Right lung (tissue), 5 donors: ENCODE data around the gene DND1. TPM values are rescaled to one million over a fixed set of nuclear protein-coding genes. Genes with fewer than 3 reads are reported as not detected.
"Not testable (repeated sequence)": the region's sequence is repeated elsewhere in the genome, so short reads cannot be mapped to it uniquely, and the experiment has no call there.

Experiments
- DNase-seq, 2 donors: peaks; one replicate each; pipeline ENCODE4 v3.0.0-alpha.2; 2013
- polyA plus RNA-seq, 5 donors: library from polyadenylated mRNA; unstranded; fragments of 120-200 nt; gene quantifications; one replicate each; pipeline versions ENCODE4 v1.2.1 to v1.2.3, GENCODE V29; 2013; ENCODE audit warnings: inconsistent platforms in 1 of 5, low replicate concordance in 1 of 5; ENCODE audit not compliant: insufficient read length in 5 of 5, insufficient read depth in 1 of 5

Gene DND1
- polyA plus RNA-seq, 5 donors: 0.55 to 0.70 (median 0.68) TPM; not detected in 2

DNA sequence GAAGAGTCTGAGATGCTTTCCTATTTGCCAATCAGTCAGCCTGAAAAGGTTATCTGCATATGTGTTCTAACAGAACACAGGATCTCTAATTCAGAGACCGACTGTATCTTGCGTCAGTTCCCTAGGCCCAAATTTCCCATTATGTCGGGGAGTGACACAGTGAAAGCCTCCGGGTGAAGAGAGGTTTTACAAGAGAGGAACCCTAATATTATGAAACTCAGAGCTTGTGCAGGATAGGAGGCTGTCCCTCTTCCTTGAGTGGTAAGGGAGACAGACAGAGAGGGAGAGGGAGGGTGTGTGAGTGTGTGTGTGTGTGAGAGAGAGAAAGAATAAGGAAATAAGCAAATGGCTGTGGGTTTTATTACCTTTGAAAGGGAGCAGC, 42.3 kb downstream of the DND1 start:
- no peak for DNase-seq

GRCh38 chr5:140630292-140631035, 42.9 kb downstream of the DND1 start:
- peak in 1 of 2 donors; percentile 61 for DNase-seq

DNA sequence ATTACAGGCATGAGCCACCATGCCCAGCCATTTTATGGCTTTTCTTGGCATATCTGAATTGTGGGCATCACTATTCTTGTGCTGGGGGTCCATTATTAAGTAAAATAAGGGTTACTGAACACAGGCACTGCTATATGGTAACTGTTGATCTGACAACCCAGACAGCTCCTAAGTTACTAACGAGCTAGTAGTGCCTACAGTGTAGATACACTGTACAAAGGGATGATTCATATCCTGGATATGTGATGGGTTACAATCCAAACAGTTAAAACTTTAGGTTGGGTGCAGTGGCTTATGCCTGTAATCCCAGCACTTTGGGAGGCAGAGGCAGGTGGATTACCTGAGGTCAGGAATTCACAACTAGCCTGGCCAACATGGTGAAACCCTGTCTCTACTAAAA, 44.7 kb downstream of the DND1 start:
- DNase-seq: no peak

DNA sequence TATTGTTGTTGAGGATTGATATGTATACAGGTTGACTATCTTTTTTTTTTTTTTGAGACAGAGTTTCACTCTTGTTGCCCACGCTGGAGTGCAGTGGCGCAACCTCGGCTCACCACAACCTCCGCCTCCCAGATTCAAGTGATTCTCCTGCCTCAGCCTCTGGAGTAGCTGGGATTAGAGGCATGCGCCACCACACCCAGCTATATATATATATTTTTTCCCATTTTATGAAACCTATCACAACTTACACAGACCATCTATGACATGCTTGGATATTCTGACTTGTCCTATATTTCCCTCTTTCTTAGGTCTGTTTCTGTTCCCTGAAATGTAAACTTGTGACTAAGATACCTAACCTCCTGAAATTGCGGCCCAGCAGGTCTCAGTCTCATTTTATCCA, 45.4 kb downstream of the DND1 start:
- DNase-seq: no peak

- not testable (repeated sequence) for DNase-seq
Observed at GRCh38 chr5:140624886-140625285, 48.5 kb downstream of the DND1 start.

- not testable (repeated sequence) for DNase-seq
Observed at GRCh38 chr5:140623061-140623460, 50.3 kb downstream of the DND1 start.

GRCh38 chr5:140622301-140622700, 51.1 kb downstream of the DND1 start:
- peak; percentile 71 to 75 for DNase-seq

Other genes with a start within 250 kb of the DND1 start
- 10 to 100 TPM in 4 of 5 donors, 1 to 10 TPM in 1; 7.8 to 13.7 (median 10.5) TPM for gene EIF4EBP3, start 125.9 kb downstream of the DND1 start, polyA plus RNA-seq
- gene SRA1, start 116.1 kb downstream of the DND1 start, polyA plus RNA-seq: 10 to 100 TPM; 19.2 to 30.7 (median 22.9) TPM
- 10 to 100 TPM; 41.6 to 57.2 (median 47.9) TPM for gene APBB3, start 109.0 kb downstream of the DND1 start, polyA plus RNA-seq
- 10 to 100 TPM; 68.2 to 81.1 (median 71.0) TPM for gene SLC35A4, start 108.7 kb downstream of the DND1 start, polyA plus RNA-seq
- 10 to 100 TPM; 12.1 to 27.7 (median 16.8) TPM for gene CD14, start 40.4 kb downstream of the DND1 start, polyA plus RNA-seq
- 10 to 100 TPM; 18.0 to 22.1 (median 20.0) TPM for gene TMCO6, start 34.1 kb downstream of the DND1 start, polyA plus RNA-seq
- gene NDUFA2, start 25.9 kb downstream of the DND1 start, polyA plus RNA-seq: 10 to 100 TPM; 50.2 to 85.8 (median 61.8) TPM
- 100 to 1,000 TPM; 140 to 196 (median 152) TPM for gene IK, start 25.7 kb downstream of the DND1 start, polyA plus RNA-seq
- gene WDR55, start 8.7 kb downstream of the DND1 start, polyA plus RNA-seq: 10 to 100 TPM; 15.3 to 21.5 (median 20.5) TPM
- 10 to 100 TPM; 71.4 to 77.3 (median 73.1) TPM for gene HARS1, start 17.8 kb upstream of the DND1 start, polyA plus RNA-seq
- gene HARS2, start 17.9 kb upstream of the DND1 start, polyA plus RNA-seq: 10 to 100 TPM; 42.4 to 56.4 (median 49.8) TPM
- 100 to 1,000 TPM in 4 of 5 donors, 10 to 100 TPM in 1; 95.6 to 151 (median 114) TPM for gene ZMAT2, start 26.9 kb upstream of the DND1 start, polyA plus RNA-seq
- gene PCDHA1, start 112.6 kb upstream of the DND1 start, polyA plus RNA-seq: under 1 TPM; 0.07 to 0.18 (median 0.09) TPM
- under 1 TPM; 0.14 to 0.34 (median 0.31) TPM for gene PCDHA2, start 121.3 kb upstream of the DND1 start, polyA plus RNA-seq
- gene PCDHA3, start 127.5 kb upstream of the DND1 start, polyA plus RNA-seq: under 1 TPM; 0.19 to 0.40 (median 0.27) TPM
- under 1 TPM; 0.27 to 0.50 (median 0.44) TPM for gene PCDHA4, start 133.5 kb upstream of the DND1 start, polyA plus RNA-seq
- under 1 TPM; 0.06 to 0.12 (median 0.09) TPM for gene PCDHA5, start 148.0 kb upstream of the DND1 start, polyA plus RNA-seq
- gene PCDHA6, start 154.4 kb upstream of the DND1 start, polyA plus RNA-seq: under 1 TPM; 0.21 to 0.37 (median 0.29) TPM
- gene PCDHA7, start 160.7 kb upstream of the DND1 start, polyA plus RNA-seq: under 1 TPM; 0.32 to 0.67 (median 0.44) TPM
- under 1 TPM; 0.04 to 0.21 (median 0.12) TPM for gene PCDHA8, start 167.6 kb upstream of the DND1 start, polyA plus RNA-seq
- under 1 TPM; 0.04 to 0.10 (median 0.05) TPM for gene PCDHA9, start 174.8 kb upstream of the DND1 start, polyA plus RNA-seq
- gene PCDHA10, start 182.3 kb upstream of the DND1 start, polyA plus RNA-seq: under 1 TPM; 0.10 to 0.67 (median 0.36) TPM
- gene PCDHA11, start 195.4 kb upstream of the DND1 start, polyA plus RNA-seq: under 1 TPM; 0.09 to 0.74 (median 0.32) TPM
- gene PCDHA12, start 201.7 kb upstream of the DND1 start, polyA plus RNA-seq: under 1 TPM; 0.08 to 0.14 (median 0.09) TPM
- gene PCDHA13, start 208.5 kb upstream of the DND1 start, polyA plus RNA-seq: under 1 TPM; 0.08 to 0.42 (median 0.11) TPM